Stimulated activated effector memory CD8-positive, alpha-beta T cell treated with anti-CD3 and anti-CD28 coated beads, Interleukin-12 subunit alpha, Interleukin-12 subunit beta, amount 100 ng/mL, for 72 hours (primary cell): Measurements from ENCODE around the gene MYOM1.
"Not testable (repeated sequence)": the region's sequence is repeated elsewhere in the genome, so short reads cannot be mapped to it uniquely, and the experiment has no call there.

Source experiments
- ATAC-seq: fragments of 150-1000 bp; cut with Tn5 transposase; 2 replicates; pipeline ENCODE4 v1.10.0; 2021
- DNase-seq, 2 donors: peaks; one replicate each; pipeline ENCODE4 v3.0.0; 2021 to 2022; ENCODE audit warnings: low spot score in 2 of 2
- H3K27ac Mint-ChIP-seq: one replicate; pipeline ENCODE4 v1.8.0; 2022; ENCODE audit warnings: mild to moderate bottlenecking, mixed read lengths
- H3K36me3 Mint-ChIP-seq: one replicate; pipeline ENCODE4 v1.8.0; 2022; ENCODE audit warnings: mild to moderate bottlenecking, mixed read lengths
- H3K4me1 Mint-ChIP-seq: one replicate; pipeline ENCODE4 v1.8.0; 2022; ENCODE audit warnings: mixed read lengths
- H3K4me3 Mint-ChIP-seq: one replicate; pipeline ENCODE4 v1.8.0; 2022; ENCODE audit warnings: mild to moderate bottlenecking, mixed read lengths
- H3K9me3 Mint-ChIP-seq: one replicate; pipeline ENCODE4 v1.8.0; 2022; ENCODE audit warnings: mixed read lengths

The MYOM1 gene

GRCh38 chr18:3235846-3236245, 16.1 kb upstream of the MYOM1 start:
- DNase-seq (no peak), ATAC-seq (no peak)
- no peaks in the 10 kb centered on the region for H3K36me3 Mint-ChIP-seq
- H3K4me3 Mint-ChIP-seq: no peak overlapping the region
- H3K27ac Mint-ChIP-seq: no peak overlapping the region
- peaks cover 7% of the 10 kb centered on the region for H3K4me1 Mint-ChIP-seq
- no peaks in the 10 kb centered on the region for H3K9me3 Mint-ChIP-seq

- DNase-seq (no peak), ATAC-seq (no peak)
- Mint-ChIP-seq H3K9me3 (no peaks in the 10 kb centered on the region), H3K36me3 (no peaks in the 10 kb centered on the region), H3K27ac (no peak overlapping the region), H3K4me3 (no peak overlapping the region), H3K4me1 (peaks cover 7% of the 10 kb centered on the region)
These were observed 14.7 kb upstream of the MYOM1 start for GRCh38 chr18:3234457-3234856.

DNA sequence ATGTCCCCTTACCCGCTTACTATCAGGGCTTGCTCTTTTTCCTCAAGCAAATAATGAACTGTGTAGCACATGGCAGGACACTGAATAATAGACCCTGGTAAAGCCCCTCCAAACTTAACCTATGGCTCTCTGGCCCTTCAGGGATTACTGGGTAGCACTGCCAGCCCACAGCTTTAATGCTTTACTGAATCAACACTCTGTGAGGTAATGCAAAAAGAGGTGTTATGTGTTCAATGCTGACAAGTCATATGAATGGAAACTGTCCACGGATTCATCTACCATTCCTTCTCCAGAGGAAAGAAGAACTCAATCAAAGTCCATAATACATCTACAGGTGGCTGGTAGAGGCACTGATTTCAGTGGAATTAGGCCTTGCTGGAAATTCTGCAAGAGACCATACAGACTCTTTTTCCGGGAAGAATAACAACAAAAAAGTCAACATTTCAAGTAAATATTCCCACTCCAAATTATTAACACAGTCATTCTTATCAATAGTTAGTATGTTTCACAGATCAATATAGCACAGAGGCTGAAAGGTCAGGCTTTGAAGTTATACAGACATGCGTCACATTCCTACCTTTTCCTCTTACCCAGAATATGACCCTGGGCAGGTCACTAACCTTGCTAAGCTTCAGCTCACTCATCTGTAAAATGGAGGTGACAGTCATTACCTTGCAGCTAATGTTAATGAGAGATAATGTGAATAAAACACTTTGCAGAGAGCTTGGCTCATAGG, 13.8 kb upstream of the MYOM1 start:
- Mint-ChIP-seq H3K4me3 (no peak overlapping the region), H3K4me1 (no peaks in the 10 kb centered on the region), H3K9me3 (no peaks in the 10 kb centered on the region), H3K36me3 (no peaks in the 10 kb centered on the region), H3K27ac (no peak overlapping the region)
- ATAC-seq (no peak), DNase-seq (no peak)

GRCh38 chr18:3233004-3233403, 13.2 kb upstream of the MYOM1 start:
- H3K27ac Mint-ChIP-seq: no peak overlapping the region
- no peak overlapping the region for H3K4me3 Mint-ChIP-seq
- no peaks in the 10 kb centered on the region for H3K9me3 Mint-ChIP-seq

GRCh38 chr18:3230401-3231334, 10.9 kb upstream of the MYOM1 start:
- Mint-ChIP-seq H3K27ac (no peak overlapping the region), H3K4me3 (no peak overlapping the region), H3K4me1 (peaks cover 8% of the 10 kb centered on the region), H3K36me3 (no peaks in the 10 kb centered on the region), H3K9me3 (no peaks in the 10 kb centered on the region)
- DNase-seq (no peak), ATAC-seq (no peak)

More at GRCh38 chr18:3233004-3233403, 13.2 kb upstream of the MYOM1 start:
- DNase-seq: no peak
- H3K4me1 Mint-ChIP-seq: no peaks in the 10 kb centered on the region
- ATAC-seq: no peak
- no peaks in the 10 kb centered on the region for H3K36me3 Mint-ChIP-seq

DNA sequence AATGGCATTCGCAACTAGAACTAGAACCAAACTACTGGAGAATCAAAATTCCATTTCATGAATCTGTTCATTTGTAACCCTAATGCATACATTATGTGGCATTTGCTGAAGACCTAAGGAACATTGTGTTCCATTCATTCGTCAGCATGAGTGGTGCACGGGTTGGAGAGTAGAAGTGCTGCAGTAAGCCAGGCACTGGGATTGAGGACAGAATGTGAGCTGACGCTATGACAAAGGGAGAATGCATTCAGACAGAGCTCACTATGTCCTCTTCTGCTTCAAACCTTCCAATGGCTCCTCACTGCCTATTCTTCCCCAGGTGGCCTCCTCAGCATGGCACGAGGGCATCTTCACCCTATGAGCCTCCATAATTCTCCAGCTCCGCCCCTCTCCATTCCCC, 6.3 kb upstream of the MYOM1 start:
- DNase-seq: peak in 1 of 2 donors; percentile 37
- ATAC-seq: no peak
- no peak overlapping the region for H3K27ac Mint-ChIP-seq
- H3K36me3 Mint-ChIP-seq: no peaks in the 10 kb centered on the region
- peaks cover 15% of the 10 kb centered on the region for H3K4me1 Mint-ChIP-seq
- no peak overlapping the region for H3K4me3 Mint-ChIP-seq
- H3K9me3 Mint-ChIP-seq: no peaks in the 10 kb centered on the region

GRCh38 chr18:3225588-3225987, 5.8 kb upstream of the MYOM1 start:
- Mint-ChIP-seq H3K36me3 (no peaks in the 10 kb centered on the region), H3K4me3 (no peak overlapping the region), H3K4me1 (peaks cover 15% of the 10 kb centered on the region), H3K9me3 (no peaks in the 10 kb centered on the region), H3K27ac (no peak overlapping the region)
- ATAC-seq: no peak
- DNase-seq: peak in 1 of 2 donors; percentile 39

DNA sequence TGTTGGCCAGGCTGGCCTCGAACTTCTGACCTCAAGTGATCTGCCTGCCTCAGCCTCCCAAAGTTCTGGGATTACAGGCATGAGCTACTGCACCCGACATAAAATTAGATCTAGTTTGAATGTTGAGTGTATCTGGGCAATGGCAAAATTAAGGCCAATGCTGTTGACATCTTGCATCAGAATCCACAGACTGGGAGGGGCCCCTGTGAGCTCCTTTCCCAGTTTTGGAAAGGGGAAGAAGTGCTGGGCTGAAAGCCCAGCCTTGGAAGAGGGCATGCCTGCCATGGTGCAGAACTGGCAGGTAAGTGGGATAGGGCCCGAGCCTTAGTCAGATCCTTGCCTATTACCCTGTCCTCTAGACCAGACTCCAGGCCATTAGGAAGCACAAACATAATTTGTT, 4.5 kb upstream of the MYOM1 start:
- no peaks in the 10 kb centered on the region for H3K36me3 Mint-ChIP-seq
- no peaks in the 10 kb centered on the region for H3K9me3 Mint-ChIP-seq
- ATAC-seq: no peak
- DNase-seq: no peak
- peaks cover 23% of the 10 kb centered on the region for H3K4me1 Mint-ChIP-seq
- H3K27ac Mint-ChIP-seq: no peak overlapping the region
- no peak overlapping the region for H3K4me3 Mint-ChIP-seq

GRCh38 chr18:3223356-3223755, 3.6 kb upstream of the MYOM1 start:
- DNase-seq (no peak), ATAC-seq (peak; percentile 84)
- no peaks in the 10 kb centered on the region for H3K9me3 Mint-ChIP-seq
- H3K27ac Mint-ChIP-seq: no peak overlapping the region
- H3K4me3 Mint-ChIP-seq: no peak overlapping the region
- H3K36me3 Mint-ChIP-seq: no peaks in the 10 kb centered on the region
- H3K4me1 Mint-ChIP-seq: peaks cover 24% of the 10 kb centered on the region

DNA sequence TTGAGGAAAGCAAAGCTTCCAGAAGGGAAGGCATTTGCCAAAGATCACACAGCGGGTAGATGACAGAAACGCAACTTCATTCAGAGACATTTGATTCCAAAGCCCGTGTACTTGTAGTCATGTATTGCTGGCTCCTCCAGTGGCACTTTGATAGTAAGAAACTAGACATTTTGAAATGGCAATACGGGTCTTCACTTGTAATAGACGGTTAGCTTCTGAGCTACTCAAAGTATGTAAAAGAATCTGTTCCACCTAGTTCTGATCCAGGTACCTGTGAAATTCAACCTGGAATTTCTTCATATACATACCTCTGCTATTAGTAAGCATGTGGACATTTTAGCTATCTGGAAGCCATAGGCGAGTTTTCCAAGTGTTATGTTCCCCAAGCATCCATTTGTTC, 1.7 kb upstream of the MYOM1 start:
- Mint-ChIP-seq H3K4me3 (no peak overlapping the region), H3K27ac (no peak overlapping the region), H3K9me3 (no peaks in the 10 kb centered on the region), H3K4me1 (peaks cover 24% of the 10 kb centered on the region), H3K36me3 (no peaks in the 10 kb centered on the region)
- DNase-seq (peak in 1 of 2 donors; percentile 30), ATAC-seq (no peak)

GRCh38 chr18:3220868-3221267, 1.1 kb upstream of the MYOM1 start:
- not testable (repeated sequence) for ATAC-seq, H3K4me3 Mint-ChIP-seq, H3K9me3 Mint-ChIP-seq, H3K36me3 Mint-ChIP-seq, DNase-seq, H3K27ac Mint-ChIP-seq
- peaks cover 17% of the 10 kb centered on the region for H3K4me1 Mint-ChIP-seq

- Mint-ChIP-seq H3K9me3 (no peaks in the 10 kb centered on the region), H3K27ac (no peak overlapping the region), H3K4me3 (no peak overlapping the region), H3K4me1 (peaks cover 16% of the 10 kb centered on the region), H3K36me3 (no peaks in the 10 kb centered on the region)
- DNase-seq: no peak
- no peak for ATAC-seq
These were observed 532 bp downstream of the MYOM1 start for GRCh38 chr18:3219241-3219630.

DNA sequence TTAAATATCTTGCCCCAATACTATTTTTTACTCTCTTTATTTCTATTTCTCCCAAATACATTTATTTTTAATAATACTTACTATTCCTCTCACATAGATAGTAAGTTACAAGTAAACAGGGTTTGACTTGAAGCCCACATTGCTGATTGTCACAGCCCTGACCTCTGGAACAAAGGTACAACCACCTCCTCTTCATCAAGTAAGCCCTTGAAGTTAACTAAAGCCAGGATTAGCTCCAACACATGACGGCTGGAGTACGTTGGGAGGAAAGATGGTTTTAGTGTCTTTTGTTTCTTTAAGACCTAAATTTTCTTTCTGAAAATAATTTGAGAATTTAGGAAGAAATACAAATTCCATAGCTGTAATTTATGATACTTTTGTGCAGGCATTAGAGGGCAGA, 949 bp downstream of the MYOM1 start:
- H3K9me3 Mint-ChIP-seq: no peaks in the 10 kb centered on the region
- H3K36me3 Mint-ChIP-seq: no peaks in the 10 kb centered on the region
- no peak for DNase-seq
- H3K4me3 Mint-ChIP-seq: no peak overlapping the region
- H3K27ac Mint-ChIP-seq: no peak overlapping the region
- no peak for ATAC-seq
- H3K4me1 Mint-ChIP-seq: peaks cover 16% of the 10 kb centered on the region

DNA sequence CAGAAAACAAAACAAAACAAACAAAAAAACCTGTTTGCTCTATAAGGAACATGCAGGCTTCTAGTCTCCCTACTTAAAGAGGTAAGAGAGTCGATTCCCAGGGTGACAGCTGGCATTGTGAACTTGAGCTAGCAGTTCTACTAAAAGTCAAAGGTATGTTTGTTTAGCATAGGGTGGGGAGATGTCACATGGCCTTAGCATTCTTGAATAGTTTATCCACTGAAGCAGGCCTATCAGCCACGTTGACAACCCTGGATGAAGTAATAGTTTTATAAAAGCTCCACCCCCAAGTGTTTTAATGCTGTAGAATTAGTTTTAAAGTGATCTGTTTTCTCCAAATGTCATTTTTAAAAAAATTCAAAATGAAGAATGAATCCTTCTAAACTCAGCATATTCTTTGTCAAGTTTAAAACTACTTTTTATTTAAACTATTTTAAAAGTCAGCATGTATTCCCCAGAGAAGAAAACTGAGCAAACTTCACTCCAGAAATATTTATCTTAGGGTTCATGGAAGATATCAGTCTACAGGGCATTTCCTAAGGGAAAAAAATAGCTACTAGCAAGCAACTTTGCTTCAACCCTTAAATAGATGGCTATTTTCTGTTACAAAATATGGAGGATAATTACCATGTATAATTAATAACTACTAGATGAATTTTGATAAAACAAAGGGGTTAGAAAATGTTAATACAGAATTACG, 1.7 kb downstream of the MYOM1 start:
- Mint-ChIP-seq H3K27ac (no peak overlapping the region), H3K36me3 (no peaks in the 10 kb centered on the region), H3K4me3 (no peak overlapping the region), H3K4me1 (peaks cover 10% of the 10 kb centered on the region), H3K9me3 (no peaks in the 10 kb centered on the region)
- DNase-seq (no peak), ATAC-seq (no peak)

DNA sequence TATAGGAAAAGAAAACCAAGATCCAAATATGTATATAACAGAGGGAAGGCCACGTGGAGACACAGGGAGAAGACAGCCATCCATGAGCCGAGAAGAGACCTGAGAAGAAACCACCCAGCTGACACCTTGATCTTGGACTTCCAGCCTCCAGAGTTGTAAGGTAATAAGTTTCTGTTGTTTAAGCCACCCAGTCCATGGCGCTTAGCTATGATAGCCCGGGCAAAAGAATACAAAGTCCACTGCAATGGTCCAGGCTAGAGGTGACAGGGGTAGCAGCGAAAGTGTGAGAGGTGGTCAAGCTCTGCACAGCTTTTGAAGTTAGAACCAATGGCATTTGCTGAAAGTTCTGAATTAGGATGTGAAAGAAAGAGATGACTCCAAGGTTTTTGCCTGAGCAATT, 2.8 kb downstream of the MYOM1 start:
- ATAC-seq (no peak), DNase-seq (no peak)
- H3K4me3 Mint-ChIP-seq: no peak overlapping the region
- no peaks in the 10 kb centered on the region for H3K36me3 Mint-ChIP-seq
- no peak overlapping the region for H3K27ac Mint-ChIP-seq
- no peaks in the 10 kb centered on the region for H3K9me3 Mint-ChIP-seq
- H3K4me1 Mint-ChIP-seq: peaks cover 9% of the 10 kb centered on the region
